NCI-H2081 (cell line): Measurements from ENCODE around the gene TRPV4.

ENCODE experiments used
- DNase-seq, 2 experiments: peaks; one replicate each; lab custom pipeline; 2025; lab: John Stamatoyannopoulos, UW

The TRPV4 gene

DNA sequence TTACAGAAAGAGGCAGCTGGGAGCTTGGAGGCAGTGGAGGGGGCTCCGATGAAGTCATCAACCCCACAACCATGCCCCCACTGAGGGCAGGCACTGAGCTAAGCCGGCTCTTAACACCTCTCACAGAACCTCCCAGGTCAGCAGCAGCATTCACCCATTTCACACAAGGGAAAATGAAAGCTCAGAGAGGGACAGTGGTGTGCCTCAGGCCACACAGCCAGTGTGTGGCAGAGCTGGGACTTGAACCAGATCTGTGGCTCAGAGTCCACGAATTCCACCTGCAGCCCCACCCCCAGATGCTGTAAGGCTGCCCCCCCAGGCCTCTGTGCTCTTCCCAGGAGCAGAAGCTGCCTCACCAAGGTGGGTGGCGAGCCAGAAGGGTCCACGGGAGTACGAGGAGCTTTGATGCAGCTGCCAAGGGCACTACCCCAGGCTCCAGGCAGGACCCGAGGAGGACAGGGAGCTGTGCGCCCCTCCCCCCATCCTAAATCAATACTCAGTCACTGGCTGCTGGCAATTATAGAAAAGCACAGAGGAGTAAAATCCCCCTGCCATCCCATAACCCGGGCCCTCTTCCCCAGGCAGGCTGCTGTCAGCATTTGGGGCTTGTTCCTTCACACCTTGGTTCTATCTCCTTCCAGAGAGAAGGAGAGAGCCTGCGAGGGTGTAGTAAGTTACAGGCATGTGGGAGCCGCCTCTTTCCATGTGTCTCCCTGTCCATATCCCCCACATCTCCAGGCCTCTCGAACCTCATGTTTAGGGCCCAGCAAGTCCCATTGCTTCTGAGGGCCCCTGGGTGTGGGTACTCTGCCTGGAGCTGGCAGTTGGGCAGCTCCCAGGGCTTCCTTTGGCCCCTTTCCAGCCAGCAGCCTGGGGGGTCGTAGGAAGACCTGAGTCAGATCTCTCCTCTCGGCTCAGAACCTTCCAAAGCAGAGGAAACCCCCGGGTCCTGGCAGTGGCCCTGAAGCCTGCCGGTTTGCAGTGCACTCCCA lies 72.0 kb downstream of the TRPV4 start:
- no peak for DNase-seq

DNA sequence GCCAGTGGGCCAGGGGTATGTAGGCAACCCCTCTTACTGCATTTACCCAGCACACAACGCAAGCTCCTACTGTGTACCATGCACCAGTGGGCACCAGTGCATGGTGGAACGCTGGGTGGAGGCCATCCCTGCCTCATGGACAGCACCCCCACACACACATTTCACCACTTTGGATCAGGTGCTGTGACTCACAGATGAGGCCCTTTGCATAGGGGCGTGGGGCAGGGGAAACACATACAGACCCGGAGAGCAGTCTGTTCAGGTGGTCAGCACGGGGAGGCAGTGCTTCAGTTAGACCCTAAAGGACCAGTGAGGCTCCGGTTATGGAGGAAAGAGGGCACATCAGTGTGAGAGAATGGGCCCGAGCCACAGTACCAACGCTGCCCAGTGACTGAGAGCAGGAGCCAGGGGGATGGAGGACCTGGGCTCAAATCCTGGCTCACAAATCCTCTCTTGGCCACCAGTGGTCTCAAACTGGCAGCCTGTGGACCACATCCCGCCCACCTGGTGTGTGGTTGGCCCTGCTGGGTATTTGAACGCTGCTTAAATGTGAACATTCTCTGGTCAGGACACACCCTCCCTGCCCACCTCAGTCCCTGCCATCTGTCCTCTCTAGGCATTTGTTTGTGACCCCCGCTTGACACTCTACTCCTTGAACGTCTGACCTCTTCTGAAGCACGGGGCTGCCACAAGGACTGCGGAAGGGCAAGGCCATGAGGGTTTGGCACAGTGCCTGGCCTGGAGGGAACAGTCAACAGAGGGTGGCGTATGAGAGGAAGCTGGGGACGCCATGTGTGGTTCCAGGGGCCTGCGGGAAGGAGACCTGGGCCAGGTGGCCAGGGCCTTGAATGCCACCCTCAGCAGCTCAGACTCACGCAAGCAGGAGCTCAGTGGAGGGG lies 72.9 kb downstream of the TRPV4 start:
- DNase-seq, result peak in 1 of 2 experiments; percentile 35

DNA sequence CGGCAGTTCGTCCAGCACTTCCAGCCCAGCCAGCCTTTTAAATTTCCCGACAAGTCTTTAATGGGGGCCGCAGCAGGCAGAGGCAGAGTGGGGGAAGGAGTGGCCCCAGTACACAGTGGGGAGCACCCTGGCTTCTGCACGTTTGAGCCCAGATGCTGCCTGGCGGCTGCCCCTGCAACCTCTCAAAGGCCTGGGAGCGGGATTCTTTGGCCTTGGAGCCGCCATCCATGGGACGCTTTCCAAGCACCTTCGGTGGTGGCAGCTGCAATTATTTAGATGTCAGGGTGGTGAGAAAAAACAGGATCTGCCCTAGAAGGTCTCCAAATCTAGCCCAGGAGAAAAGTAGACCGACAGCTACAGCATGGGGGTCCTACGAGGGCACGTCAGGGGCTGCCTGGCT lies 73.6 kb downstream of the TRPV4 start:
- DNase-seq, result no peak

DNA sequence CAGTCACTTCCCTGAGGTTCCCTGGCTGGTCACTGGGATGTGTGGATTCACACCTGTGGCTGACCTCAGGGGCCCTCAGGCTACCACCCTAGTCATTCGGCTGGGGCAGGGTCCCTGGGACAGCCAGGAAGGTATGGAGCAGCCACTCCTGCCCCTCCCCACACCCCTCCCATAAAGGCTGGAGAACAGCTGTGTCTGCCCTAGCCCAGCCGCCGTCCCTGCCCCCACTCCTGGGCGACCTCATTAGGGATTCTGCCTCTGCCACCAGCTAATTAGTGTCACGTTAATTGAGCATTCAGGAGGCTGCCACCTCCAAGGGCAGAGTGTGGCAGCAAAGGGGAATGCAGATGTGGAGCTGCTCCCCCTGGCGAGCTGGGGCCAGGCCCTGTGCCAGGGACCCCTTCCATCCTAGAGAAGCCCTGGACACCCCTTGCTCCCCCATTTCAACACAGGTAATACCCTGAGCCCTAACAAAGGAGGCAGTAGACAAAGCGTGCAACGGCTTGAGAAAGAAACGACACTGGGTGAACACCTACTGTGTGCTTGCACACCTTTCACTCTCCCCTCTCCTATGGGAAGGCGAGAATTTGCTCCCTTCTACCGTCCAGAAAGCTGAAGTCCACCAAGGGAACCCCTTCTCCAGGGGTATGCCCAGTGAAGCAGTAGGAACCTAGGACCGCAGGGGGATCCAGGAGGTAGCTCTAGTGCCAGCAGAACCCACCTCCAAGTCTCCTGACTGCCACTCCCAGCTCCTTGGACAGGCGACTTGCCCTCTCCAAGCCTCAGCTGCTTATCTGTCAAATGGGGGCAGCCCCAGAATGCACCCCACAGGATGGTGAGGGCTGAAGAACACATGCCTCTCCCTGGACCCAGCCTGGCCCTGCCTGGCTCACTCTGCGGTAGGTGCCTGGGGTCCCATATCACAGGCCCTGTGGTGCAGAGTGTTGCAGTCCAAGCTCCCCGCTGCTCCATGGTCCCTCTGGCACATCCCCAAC lies 74.5 kb downstream of the TRPV4 start:
- DNase-seq, result no peak

DNA sequence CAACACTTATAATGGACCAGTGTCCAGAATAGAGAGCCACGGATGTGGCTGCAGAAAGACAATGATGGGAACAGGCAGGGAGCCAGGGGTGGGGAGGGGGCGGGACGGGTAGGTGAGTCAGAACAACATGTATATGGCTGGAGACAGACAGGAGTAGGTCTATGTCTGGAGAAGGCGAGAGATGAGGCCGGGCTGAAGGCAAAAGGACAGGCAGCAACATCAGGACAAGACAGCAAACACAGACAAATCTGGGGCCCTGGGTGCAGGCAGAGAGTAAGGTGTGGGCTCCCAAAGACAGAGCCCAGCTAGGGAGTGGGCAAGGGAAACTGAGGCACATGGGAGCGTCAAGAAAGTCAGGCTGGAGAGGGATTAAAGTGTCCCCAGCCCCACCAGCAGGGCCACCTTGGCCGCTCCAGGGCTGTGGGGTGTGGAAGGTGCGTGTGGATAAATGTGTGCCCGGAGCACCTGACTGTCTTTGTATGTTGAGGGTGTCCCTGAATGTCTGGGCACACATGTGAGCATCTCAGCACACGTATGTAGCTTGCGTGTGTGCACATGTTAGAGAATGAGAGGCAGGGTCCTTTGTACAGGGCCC lies 75.4 kb downstream of the TRPV4 start:
- no peak for DNase-seq

DNA sequence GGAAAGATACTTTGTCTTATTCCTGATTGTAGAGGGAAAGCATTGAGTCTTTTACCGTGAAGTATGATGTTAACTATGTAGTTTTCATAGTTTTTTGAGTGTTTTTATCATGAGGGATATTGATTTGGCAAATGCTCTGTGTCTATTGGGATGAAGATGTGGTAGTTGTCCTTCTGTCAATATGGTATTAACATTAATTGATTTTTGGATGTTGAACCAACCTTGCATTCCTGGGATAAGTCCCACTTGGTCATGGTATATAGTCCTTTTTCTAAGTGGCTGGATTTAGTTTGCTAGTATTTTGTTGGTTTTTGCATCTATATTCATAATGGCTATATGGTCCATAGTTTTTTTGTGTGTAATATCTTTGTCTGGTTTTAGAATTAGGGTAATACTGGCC lies 76.7 kb downstream of the TRPV4 start:
- no peak for DNase-seq

DNA sequence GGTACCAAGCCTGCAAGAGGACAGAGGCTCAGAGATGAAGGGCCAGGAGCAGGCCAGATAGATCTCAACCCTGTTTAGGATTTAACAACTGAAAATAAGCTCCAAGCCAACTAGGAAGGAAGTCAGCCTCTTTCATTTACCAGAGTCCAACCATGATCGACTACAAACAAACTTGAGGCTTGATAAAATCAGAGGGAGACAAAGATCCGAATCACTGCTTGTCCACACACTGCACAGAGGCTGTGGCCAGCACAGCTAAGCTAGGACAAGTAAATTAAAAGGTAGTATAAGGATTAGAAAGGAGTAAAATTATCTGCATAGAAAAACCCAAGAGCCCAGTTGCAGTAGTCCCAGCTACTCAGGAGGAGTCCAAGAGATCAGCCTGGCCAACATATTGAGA lies 79.2 kb downstream of the TRPV4 start:
- DNase-seq, result no peak

DNA sequence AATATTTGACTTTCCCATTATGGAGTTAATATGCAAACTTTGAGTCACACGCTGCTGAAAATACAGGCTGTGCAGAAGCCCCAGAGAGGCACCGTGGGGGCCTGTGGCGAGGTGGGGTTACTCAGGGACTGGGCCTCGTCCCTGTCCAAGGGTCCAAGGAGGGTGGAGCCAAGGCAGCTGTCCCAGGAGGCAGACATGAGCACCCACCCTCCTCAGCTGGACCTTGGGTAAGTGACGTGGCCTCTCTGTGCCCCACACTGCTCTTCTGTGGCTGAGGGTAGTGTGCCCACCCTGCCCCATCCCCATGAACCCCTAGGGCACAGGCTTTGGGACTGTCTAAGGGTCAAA lies 80.2 kb downstream of the TRPV4 start:
- DNase-seq, result no peak

DNA sequence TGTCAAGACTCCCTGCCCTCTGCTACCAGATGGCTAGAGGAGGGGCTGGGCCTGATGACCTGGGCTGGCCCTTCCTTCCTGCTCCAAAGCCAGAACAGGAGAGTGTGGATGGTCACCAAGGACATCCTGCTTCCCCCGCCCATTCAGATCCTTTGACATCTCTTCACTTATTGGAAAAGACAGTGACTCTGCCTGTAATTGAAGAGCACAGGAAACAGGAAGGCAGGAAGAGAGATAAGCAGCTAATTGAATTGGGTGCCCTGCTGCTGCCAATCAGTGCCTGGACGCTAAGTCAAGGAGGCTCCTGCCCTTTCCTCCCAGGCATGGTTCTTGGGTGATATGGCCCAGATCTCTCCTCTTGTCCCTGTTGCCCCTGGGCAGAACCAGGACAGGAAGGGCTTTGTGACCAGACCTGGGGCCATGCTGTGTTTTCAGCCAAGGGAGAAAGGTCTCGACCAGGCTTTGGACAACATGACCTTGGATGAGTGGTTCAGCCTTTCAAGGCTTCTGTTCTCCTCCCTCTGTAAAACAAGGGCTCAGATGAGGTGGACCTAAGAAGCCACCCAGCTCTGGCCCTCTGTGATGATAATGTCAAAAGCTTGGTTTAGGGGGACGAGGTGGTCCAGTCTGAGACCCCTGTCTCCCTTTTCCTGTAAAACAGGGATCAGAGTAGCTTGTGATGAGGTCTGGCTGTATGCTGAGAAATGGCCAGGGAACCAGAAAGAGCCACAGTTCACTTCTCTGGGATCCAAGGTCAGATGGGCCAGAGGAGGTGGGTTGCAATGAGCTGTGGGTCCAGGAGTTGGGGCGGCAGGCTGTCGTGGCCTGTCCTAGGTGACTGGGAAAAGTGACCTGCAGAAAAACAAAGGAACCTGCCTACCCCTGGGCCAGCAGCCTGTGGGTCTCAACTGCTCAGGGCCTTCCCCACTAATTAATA lies 80.8 kb downstream of the TRPV4 start:
- no peak for DNase-seq

DNA sequence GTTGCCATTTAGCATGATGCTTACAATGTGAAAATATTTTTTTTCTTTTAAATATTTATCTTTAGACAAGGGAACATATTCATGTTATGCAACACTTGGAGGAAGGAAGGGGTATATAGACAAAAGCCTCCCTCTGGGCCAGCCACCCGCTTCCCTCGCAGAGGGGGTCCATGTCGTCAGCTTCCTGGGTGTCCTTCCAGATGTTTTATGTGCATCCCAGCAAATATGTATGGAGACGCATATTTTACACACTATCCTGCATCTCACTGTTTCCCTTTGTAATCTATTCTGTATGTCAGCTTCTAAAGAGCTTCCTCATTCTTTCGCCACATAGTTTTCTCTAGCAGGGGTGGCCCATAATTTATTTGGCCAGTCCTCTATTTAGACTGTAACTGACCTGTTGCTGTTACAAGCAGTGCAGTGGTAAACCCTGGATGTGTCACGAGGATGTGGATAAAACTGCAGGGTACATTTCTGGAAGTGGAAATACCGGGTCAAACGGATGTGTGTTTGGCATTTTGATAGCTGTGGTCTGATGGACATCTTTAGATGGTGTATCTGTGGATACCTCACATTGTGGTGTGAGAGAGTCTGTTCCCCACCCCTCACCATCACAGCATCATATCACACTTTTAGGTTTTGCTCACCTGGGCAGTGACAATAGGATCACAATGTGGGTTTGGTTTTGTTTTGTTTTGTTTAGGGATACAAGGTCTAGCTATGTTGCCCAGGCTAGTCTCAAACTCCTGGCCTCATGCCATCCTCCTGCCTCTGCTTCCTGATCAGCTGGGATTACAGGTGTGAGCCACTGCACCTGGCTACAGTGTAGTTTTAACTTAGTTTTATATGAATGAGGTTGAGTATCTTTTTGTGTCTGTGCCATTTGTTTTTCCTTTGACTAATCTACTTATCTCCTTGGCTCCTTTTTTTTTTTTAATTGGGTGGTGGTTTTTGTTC lies 87.9 kb downstream of the TRPV4 start:
- no peak for DNase-seq

DNA sequence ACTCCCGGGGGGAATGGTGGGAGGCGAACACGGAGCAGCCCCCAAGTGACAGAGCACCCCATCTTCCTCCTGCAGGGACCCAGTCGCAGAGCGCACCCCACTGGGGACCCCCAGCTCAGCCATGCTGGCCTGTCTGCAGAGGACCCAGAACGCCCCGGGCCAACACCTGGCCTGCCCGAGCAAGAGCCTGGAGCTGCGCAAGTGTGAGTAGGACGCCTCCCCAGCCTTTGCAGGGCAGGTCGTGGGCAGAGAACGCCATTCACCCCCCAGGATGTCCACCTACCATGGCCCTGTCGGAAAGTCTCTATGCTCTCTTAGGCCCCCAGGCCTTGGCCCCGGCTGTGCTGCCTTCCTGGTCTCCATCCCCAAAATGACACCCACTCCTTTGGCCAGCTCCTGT lies 89.2 kb downstream of the TRPV4 start:
- no peak for DNase-seq

DNA sequence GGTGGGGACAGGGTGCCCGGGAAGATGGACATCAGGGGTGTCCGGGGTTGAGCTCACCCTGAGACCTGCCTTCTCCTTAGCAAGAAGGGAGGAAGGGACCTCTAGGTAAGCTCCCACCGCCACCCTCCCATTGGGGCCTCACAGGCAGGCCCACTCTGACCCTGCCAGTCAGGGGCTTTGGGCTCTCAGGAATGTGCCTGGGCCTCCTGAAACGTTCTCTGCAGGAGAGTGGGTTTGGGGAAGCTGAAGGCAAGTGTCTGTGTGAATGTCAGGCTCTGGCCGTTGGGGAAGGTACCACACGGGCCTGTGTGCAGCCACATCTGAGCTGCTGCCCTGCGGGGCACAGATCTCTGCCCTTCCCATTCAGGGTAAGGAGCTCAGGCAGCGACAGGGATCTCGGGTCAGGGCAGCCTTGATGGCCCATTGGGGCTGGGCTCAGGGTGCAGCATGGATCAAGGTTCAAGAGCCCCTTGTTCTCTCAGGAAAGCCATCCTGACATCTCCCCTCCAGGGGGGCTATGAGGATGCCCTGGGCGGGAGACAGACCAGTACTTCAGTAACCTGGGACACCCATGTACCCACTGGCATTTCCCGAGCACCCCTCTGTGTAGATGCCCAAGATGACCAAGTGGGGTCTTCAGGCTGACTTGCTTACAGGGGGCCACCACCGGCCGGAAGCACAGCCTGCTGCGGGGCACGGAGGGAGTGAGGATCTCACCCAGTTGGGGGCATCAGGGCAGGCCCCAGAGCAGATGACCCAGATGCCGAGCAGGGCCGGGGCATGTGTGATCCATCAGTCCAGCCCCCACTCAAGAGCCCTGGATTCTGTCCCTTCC lies 89.9 kb downstream of the TRPV4 start:
- no peak for DNase-seq

DNA sequence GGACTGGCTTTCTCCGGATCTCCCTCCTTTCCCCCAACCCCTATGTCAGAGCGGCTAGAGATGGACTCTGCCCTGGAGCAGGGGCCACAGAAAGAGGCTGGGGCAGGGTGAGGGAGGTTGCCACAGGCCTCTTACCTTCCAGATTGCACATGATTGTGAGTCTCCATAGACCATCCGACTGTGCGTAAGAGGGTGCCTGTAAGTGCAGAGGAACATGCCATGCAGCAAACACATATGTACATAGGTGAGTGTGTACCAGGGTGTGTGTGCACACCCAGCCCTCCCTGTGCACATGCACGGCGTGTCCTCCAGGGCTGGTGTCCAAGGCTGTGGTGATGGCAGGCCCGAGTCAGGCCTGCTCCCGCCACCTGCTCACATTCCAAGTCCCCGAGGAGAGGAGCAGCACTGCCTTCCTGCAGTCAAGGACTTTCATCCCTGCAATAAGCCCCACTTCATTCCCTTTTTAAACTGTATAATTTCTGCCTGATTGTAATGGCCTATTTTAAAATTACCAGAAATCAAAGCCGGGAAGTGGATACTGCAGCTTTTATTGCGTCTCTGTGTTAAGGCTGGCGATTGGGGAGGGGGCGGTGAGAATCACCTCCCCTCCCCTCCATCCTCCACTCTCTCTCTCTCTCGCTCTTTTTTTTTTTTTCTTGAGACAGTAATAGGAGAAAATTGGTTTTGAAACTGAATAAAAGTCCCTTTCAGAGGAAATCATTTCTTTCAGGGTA lies 91.1 kb downstream of the TRPV4 start:
- no peak for DNase-seq

DNA sequence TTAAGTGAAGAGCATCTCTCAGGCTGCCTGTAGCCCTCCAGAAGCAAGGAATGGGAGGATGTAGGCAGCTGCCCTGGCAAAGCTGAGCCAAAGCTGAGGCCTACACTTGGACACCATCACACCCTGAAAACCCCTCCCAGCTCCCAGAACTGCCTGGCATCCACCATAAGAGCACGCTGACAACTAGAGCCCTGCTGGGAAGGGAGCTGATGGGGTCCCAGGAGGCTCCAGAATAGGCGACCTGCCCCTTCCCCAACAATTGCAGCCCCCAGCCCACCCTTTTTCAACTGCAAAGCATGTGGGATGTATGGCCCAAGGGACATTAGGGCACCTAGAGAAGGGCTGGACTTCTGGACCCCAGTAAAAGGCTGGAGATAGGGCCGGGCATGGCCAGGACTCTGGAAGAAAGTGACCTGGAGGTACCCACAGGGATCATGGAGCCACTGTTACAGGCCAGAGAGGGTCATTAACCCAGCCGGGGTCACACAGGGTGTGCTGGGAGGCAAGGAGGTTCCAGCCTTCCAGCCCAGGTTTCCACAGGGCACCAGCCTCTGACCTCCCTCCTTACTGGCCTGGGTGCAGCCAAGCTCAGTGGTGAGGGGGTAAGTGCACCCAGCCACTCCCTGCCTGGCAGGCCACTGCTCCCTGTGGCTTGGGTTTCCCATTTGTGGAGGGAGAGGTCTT lies 91.8 kb downstream of the TRPV4 start:
- DNase-seq, result no peak

DNA sequence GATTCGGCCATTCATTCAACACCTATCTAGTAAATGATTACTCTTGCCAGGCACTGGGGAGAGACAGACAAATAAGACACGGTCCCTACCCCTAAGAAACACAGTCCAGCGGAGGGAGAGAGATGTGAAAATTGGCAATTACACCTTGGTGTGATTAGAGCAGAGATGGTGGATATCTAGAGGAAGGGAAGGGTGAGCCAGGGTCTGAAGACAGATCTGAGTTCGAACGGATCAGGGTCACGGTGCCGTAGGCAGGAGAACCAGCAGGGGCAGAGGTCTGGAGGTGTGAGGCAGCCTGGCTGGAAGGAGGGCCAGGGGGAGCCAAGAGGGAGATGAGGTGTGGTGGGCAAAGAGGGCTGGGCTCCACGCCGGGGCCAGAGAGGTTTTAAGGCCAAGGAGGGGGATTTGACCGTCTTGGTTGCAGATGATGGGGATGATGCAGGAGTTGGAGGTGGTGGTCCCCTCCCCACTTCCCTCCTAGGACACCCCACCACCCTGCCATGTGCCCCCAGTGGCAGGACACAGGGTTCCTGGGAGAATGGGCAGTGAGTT lies 92.4 kb downstream of the TRPV4 start:
- DNase-seq, result no peak
